CD4-positive, alpha-beta T cell treated with Interferon gamma for 1 hour (primary cell): Measurements from ENCODE around the gene WDPCP.
"Not testable (repeated sequence)": the region's sequence is repeated elsewhere in the genome, so short reads cannot be mapped to it uniquely, and the experiment has no call there.

ENCODE experiments used
- DNase-seq: peaks from one replicate; pipeline ENCODE4 v3.0.0-alpha.2; 2020

Gene WDPCP

DNA sequence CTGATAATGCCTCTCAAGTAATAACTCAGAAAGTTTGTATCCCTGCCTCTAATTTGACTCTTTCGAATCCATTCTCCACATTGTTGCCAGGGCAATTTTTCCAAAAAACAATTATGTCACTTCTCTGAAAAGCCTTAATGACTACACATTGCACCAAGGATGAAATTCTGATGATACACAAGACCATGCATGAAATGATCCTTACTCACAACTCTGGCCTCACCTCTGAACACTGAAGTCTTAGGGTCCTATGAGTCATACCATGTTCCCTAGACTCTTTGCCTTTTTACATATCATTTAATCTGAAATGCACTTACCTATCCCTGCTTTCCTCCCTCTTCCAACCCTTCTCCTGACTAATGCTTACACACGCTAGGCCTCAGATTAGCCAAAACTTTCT, 51.0 kb downstream of the WDPCP start:
- no peak for DNase-seq

GRCh38 chr2:63530704-63531279, 57.5 kb downstream of the WDPCP start:
- DNase-seq, result no peak

DNA sequence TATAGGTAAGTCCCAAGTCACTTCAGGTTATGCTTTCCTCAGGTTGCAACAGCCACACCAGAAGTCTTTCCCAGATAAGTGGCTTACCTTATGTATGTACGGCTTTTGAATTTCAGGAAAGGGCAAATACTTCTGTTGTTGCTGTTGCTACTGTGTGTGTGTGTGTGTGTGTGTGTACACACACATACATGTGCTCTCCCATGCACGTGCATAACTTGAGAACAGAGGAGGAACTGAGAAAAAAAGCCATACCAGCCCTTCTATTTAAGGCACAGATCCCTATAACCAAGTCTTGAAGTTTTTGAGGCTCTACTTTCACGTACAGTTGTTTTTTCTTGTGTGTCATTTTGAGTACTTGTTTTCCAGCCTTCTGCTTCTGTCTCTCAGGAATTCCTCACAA, 62.4 kb downstream of the WDPCP start:
- DNase-seq, result no peak

GRCh38 chr2:63522950-63523349, 65.3 kb downstream of the WDPCP start:
- DNase-seq, result no peak

DNA sequence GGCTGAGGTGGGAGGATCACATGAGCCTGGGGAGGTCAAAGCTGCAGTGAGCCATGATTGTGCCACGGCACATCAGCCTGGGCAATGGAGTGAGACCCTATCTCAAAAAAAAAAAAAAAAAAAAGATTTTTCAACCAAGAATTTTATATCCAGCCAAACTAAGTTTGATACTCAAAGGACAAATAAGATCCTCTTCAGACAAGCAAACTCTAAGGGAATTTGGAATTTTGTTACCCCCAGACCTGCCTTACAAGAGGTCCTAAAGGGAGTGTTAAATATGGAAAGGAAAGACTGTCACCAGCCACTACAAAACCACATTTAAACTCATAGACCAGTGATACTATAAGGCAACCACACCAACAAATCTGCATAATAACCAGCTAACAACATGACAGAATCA, 67.5 kb downstream of the WDPCP start:
- DNase-seq, result no peak

DNA sequence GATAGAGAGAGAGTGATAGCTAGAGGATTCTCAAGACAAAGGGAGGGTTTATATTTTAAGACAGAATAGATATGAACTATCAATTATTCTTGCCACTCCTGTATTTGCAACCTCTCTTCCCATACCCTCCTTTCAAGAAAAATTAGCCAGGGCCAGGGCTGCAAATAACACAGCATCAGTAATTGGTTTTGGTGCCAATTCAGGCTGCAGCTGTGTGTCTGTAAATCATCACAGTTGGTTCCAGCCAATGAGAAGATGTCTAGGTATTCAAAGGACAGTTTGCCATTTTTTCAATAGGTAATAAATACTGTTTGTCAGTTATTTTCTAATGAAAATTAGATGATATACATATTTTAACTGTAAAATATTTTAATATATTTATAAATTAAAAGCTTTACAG, 73.5 kb downstream of the WDPCP start:
- DNase-seq, result no peak

DNA sequence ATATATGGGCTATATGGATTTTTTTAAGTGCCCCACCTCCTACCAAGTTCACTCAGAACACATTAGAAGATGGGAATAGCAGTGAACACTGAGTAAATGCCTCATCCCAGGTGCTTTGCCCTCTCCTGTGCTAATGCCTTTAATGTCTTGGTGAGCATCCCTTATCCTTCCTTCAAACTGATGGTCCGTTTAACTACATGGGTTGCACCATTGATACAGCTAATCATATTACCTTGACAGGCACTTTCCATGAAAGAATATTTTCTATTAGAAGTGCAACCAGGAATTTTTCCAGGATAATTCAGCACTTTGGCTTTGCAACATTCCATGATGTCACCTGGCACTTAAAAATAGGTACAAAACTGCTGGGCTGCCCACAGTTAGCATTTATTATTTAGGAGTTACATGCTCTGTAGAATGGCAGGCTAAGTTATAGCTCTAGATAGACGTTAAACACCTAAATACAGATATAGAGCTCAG, 74.0 kb downstream of the WDPCP start:
- no peak for DNase-seq

GRCh38 chr2:63506320-63506719, 82.0 kb downstream of the WDPCP start:
- no peak for DNase-seq

DNA sequence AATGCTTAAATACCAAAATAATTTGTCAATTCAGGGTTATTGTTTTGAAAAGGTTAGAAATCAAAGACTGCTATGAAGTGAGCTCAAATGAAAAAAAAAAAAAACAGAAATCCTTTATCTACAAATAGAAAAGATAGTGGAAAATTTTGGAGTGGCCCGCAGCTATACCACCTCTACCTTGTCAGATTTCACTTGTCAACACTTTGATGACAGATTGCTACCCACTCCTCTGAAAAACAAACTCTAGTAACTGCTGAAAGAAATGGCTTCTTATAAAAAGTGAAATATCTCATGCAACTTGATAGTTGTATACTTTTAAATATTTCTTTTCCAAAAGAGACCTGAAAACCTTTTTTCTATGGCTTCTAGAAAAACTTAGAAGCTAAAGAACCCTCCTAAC, 84.5 kb downstream of the WDPCP start:
- DNase-seq, result no peak

DNA sequence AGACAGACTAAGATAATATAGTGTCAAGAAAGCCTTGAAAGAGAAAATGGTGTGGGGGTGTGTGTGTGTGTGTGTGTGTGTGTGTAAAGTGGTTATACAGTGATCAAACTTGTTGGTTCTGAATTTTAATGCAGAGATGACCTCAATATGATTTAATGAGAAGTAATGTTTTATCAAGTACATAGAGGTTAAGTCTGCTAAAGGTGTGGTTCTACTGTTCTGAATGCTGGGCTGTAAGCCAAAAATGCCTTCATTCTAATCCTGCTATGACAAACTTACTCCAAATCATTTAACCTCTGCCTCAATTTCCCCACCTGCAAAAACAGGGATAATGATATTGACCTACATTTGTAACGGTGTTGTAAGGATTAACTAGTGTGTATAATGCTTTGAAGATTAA, 87.9 kb downstream of the WDPCP start:
- DNase-seq, result no peak

DNA sequence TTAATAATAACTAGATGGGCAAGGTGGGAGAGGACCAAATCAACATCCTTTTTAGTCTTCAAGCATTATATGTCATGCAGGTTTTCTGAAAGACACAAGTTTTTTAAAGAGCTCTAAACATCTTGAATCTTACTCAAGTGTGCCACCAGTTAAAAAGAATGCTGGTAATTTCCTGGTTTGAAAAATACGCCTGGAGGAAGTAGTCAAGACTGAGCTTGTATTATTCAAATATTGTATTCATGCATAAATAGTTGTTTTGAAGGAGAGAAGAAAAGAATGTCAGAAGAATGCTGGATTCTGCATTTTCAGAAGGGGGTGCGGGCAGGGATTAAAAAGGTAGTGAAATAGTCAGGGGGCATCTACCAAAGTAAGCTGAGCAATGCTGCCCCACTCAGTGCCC, 90.7 kb downstream of the WDPCP start:
- DNase-seq, result no peak

DNA sequence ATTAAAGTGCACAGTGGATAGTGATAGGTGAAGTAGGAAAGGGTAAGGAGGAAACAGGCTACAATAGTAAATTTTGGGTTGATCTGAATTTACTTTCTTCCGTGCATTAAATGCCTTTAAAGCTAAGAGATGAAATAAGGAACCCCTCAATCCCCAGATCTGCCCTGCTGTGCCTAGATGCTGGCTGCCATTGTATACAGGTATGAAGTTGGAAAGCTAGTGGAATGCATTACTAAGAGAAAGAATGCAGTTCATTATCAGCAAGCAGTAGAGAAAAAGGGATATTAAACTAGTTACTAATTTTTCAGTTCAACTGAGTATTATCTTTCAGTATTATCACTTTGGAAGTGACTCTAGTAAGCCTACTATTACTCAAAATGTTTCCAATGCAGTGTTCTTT, 93.3 kb downstream of the WDPCP start:
- no peak for DNase-seq

DNA sequence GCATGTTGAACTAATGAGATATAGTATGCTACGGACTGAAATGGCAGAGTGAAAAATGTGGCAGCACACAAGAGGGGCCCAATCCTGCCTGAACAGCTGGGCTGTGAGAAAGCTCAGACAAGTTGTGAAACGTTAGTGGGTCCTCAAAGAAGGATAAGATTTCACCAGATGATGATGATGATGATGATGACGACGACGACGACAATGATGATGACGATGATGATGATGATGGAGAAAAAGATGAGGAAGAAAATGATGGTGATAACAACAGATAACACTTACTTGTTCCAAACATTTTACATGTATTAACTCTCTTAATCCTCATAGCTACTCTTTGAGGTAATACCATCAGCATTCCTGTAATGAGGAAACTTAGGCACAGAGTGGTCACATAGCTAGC, 94.2 kb downstream of the WDPCP start:
- no peak for DNase-seq

DNA sequence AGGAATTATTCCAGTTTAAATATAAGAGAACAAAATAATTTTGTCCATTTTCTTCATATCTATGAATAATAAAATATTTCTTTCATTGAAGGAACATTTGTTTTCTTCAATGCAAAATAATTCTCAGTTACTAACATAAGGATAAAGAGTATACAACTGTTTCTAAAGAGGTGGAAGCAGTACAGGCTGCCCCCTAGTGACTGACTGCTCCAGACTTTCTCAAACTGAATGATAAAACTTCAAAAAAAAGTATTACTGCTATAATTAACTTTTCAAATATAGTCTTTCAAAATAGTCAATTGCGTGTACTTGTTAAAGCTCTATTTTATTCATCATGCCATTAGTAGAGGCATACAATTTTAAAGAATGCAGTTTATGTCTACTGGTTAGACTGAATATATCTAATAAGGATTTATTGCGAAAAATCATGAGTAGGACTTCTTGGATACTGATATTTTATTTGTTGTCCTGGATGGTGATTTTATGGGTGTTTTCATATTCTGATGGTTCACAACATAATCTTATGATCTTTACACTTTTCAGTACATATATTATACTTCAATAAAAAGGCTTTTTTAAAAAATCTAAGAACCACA, 100.1 kb downstream of the WDPCP start:
- DNase-seq, result no peak

GRCh38 chr2:63486861-63487290, 101.4 kb downstream of the WDPCP start:
- DNase-seq, result no peak

DNA sequence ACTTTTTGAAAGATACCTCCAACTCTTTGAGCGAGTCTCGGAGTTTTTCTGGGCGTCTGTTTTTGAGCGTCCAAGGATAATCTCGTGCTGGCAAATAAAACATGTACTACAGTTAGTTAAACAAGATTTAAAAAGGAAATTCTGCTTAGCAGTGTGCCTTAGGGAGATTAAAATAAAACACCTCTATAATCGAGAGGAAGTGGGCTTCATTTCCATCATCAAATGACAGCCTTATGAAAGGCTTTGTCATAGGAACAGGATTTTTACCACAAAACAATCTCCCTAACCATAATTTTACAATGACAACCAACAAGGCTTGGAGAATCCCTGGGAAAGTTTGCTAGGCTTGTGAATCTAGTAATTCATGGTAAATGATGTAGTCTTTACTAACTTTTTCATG, 103.4 kb downstream of the WDPCP start:
- DNase-seq, result no peak

DNA sequence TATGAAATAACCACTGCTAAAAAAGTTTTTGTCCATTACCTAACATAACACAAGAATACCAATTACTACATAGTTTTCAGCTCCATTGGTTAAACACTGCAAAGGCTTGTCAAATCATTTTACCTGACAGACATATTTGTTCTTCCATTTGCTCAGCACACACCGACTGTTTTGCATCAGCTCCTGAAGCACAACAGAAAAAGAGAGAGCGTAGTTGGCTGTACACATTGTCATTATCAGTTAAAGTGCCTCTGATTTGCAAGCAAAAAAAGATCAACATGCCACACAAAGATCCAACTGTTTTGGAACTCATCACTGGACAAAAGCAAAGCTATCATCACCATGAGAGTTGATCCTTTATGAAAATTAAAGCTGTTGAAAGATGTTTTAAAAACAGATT, 103.8 kb downstream of the WDPCP start:
- no peak for DNase-seq

DNA sequence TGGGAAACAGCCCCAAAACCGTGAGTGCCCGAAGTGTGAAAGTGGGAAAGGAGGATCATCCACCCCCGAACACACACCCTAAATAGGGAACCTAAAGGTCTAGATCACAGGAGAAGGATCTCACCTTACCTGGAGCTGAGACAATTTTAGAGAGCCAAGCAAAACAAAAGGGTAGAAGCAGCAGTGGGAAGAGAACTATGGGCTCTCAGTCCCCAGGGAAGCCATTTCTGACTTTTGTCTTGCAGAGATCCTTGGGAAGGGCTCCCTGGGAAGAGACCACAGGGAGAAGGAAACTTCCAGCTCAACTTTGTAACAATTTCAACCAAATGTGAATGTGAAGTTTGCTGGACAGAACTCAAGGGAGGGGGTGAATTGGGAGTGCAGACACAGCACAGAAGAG, 110.6 kb downstream of the WDPCP start:
- no peak for DNase-seq

GRCh38 chr2:63469313-63469712, 119.0 kb downstream of the WDPCP start:
- not testable (repeated sequence) for DNase-seq

DNA sequence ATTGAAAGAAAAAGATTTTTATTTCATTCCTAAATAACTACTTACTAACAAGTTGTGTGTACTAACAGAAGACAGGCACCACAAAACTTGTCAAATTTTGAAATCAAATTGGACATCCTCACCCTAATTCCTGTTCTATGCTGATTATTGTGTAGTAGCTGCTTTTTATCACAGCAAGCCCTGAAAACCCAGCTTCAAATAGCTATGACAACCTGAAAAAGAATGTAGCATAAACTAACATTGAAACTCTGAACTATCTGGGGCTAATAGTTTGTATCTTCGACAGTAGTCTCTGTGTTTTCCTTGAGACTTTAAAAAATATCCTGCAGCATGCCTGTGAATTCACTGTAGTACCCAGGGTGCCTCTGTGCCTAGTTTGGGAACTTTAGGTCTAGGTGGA, 122.6 kb downstream of the WDPCP start:
- DNase-seq, result no peak

DNA sequence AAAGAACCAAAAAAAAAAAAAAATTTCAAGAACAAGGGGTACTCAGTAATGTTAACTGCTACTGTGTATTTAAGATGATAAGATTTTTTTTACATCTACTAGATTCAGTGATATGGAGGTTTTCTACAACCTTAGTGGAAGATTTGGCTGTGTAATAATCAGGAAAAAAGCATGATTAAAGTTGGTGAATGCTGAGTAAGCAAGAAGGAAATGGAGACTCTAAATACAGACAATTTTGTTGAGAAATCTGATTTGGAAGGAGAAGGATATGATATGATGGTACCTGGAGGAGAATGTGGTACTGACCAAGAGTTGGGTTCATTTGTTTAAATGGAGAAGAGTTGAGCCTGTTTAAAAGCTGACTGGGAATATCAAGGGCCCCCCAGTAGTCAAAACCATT, 125.1 kb downstream of the WDPCP start:
- DNase-seq, result no peak

GRCh38 chr2:63446658-63447057, 141.6 kb downstream of the WDPCP start:
- DNase-seq, result no peak

- no peak for DNase-seq
These were observed 143.6 kb downstream of the WDPCP start for GRCh38 chr2:63444565-63445288.

DNA sequence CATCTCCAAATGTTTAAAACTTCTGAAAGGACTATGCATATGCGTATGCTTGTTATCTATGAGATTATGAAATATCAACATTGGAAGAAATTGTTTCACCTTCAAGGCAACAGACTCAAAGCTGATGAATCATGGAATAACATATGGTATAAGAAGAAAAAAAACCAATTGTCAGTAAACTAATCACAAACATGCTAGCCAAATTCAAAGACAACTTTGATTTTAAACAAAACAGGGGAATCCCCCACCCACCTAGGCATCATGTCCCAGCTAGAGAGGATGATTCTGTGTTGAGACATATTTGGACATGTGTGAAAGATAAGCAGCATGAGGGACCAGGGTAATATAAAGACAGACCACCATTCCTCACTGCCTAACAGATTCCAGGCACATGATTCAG, 147.7 kb downstream of the WDPCP start:
- no peak for DNase-seq

GRCh38 chr2:63438181-63438580, 150.1 kb downstream of the WDPCP start:
- no peak for DNase-seq
